Measurements from ENCODE around the gene COG2.

The COG2 gene

GRCh38 chr1:230701895-230702768 is 59.9 kb downstream of the COG2 start:
- DNase-seq (ENCODE audit: low read depth): no peak

GRCh38 chr1:230702934-230703678 is 60.8 kb downstream of the COG2 start:
- DNase-seq (ENCODE audit: low read depth): no peak

GRCh38 chr1:230703679-230704385 is 61.6 kb downstream of the COG2 start:
- DNase-seq (ENCODE audit: low read depth): no peak

GRCh38 chr1:230704830-230705229 is 62.5 kb downstream of the COG2 start:
- no peak for DNase-seq (ENCODE audit: low read depth)

GRCh38 chr1:230705289-230706019 is 63.2 kb downstream of the COG2 start:
- no peak for DNase-seq (ENCODE audit: low read depth)

- DNase-seq (ENCODE audit: low read depth): no peak
Measured at GRCh38 chr1:230706020-230706699, 63.9 kb downstream of the COG2 start.

GRCh38 chr1:230706887-230707731 is 64.8 kb downstream of the COG2 start:
- no peak for DNase-seq (ENCODE audit: low read depth)

GRCh38 chr1:230707732-230708630 is 65.7 kb downstream of the COG2 start:
- DNase-seq (ENCODE audit: low read depth): no peak

GRCh38 chr1:230708631-230709580 is 66.6 kb downstream of the COG2 start:
- peak; percentile 41 for DNase-seq (ENCODE audit: low read depth)

- DNase-seq (ENCODE audit: low read depth): no peak
Measured at GRCh38 chr1:230709619-230710542, 67.6 kb downstream of the COG2 start.

GRCh38 chr1:230710543-230710904 is 68.2 kb downstream of the COG2 start:
- DNase-seq (ENCODE audit: low read depth): no peak

- DNase-seq (ENCODE audit: low read depth): no peak
Measured at GRCh38 chr1:230711245-230711644, 69.0 kb downstream of the COG2 start.

- no peak for DNase-seq (ENCODE audit: low read depth)
Measured at GRCh38 chr1:230712470-230712942, 70.2 kb downstream of the COG2 start.

GRCh38 chr1:230713138-230713537 is 70.9 kb downstream of the COG2 start:
- no peak for DNase-seq (ENCODE audit: low read depth)

GRCh38 chr1:230713547-230713914 is 71.2 kb downstream of the COG2 start:
- no peak for DNase-seq (ENCODE audit: low read depth)

- peak; percentile 68 for DNase-seq (ENCODE audit: low read depth)
Measured at GRCh38 chr1:230713915-230714764, 71.9 kb downstream of the COG2 start, which contains the start of gene AGT. Gene AGT, minus strand, starts transcription at chr1:230714122. Its CDS starts 3,299 bp downstream, at chr1:230710823.

All from iris pigment epithelial cell (primary cell).